ENCODE results near the gene NOL9. TPM values are rescaled to one million over a fixed set of nuclear protein-coding genes. Genes with fewer than 3 reads are reported as not detected.

The NOL9 gene
- total RNA-seq, 4 donors from 2014 or later = 13.1 to 35.9 (median 23.3) TPM

- intact Hi-C loops (cut with DNase I; ENCODE audit: low total_unique reads) = no loop called here
- DNase-seq (ENCODE audit: low spot score in 2 of 2) = no peak
- 82 to 100% methylated on average over 1 of the region's 1 CpG for WGBS, 2 donors
- TF ChIP-seq CTCF (IDR thresholded peaks at IDR 0.05) = no peak
- TF ChIP-seq POLR2A (IDR thresholded peaks at IDR 0.05) = no peak
- no peak overlapping the region for H3K4me3 ChIP-seq (ENCODE audit: low read depth, poor library complexity, severe bottlenecking)
Observed at GRCh38 chr1:6557597-6557996, 3.3 kb upstream of the NOL9 start.

- TF ChIP-seq CTCF (IDR thresholded peaks at IDR 0.05) (no peak), POLR2A (IDR thresholded peaks at IDR 0.05) (no peak)
- intact Hi-C loops (cut with DNase I; ENCODE audit: low total_unique reads) = no loop called here
- DNase-seq (ENCODE audit: low spot score in 2 of 2) = peak; percentile 18 to 85
- H3K4me3 ChIP-seq (ENCODE audit: low read depth, poor library complexity, severe bottlenecking) = peak within 1 kb of the TSS; percentile 89
- 65 to 72% methylated on average over 13 to 19 of the region's 19 CpGs for WGBS, 2 donors
Observed at GRCh38 chr1:6554907-6555778, 830 bp upstream of the NOL9 start, which contains the start of gene TAS1R1. TAS1R1 (plus strand) TSS chr1:6555307; CDS start chr1:6555374, 67 bp downstream.

- intact Hi-C loops (cut with DNase I; ENCODE audit: low total_unique reads) = no loop called here
- no peak for DNase-seq (ENCODE audit: low spot score in 2 of 2)
- no peak overlapping the region for H3K4me3 ChIP-seq (ENCODE audit: low read depth, poor library complexity, severe bottlenecking)
- TF ChIP-seq POLR2A (IDR thresholded peaks at IDR 0.05) (no peak), CTCF (IDR thresholded peaks at IDR 0.05) (no peak)
- 49 to 55% methylated on average over 4 of the region's 4 CpGs for WGBS, 2 donors
Observed at GRCh38 chr1:6547301-6547700, 7.0 kb downstream of the NOL9 start.

GRCh38 chr1:6546326-6546725 is 8.0 kb downstream of the NOL9 start:
- H3K4me3 ChIP-seq (ENCODE audit: low read depth, poor library complexity, severe bottlenecking) = no peak overlapping the region
- DNase-seq (ENCODE audit: low spot score in 2 of 2) = no peak
- intact Hi-C loops (cut with DNase I; ENCODE audit: low total_unique reads) = no loop called here
- TF ChIP-seq POLR2A (IDR thresholded peaks at IDR 0.05) = no peak
- TF ChIP-seq CTCF (IDR thresholded peaks at IDR 0.05) = no peak
- WGBS, 2 donors = 53 to 54% methylated on average over 5 of the region's 5 CpGs

- DNase-seq (ENCODE audit: low spot score in 2 of 2) = no peak
- intact Hi-C loops (cut with DNase I; ENCODE audit: low total_unique reads) = no loop called here
- no peak for TF ChIP-seq POLR2A (IDR thresholded peaks at IDR 0.05)
- TF ChIP-seq CTCF (IDR thresholded peaks at IDR 0.05) = no peak
- 42 to 43% methylated on average over 10 of the region's 10 CpGs for WGBS, 2 donors
- no peak overlapping the region for H3K4me3 ChIP-seq (ENCODE audit: low read depth, poor library complexity, severe bottlenecking)
Observed at GRCh38 chr1:6545276-6546112, 8.8 kb downstream of the NOL9 start.
